KMS-11 (cell line): ENCODE measurements around the gene NFKBIL1.

ENCODE experiments used
- H2AFZ ChIP-seq: fragments of 200-600 bp; sonication (generic); 2 replicates; pipeline ENCODE4 v1.6.1; 2016; ENCODE audit warnings: antibody characterized with exemption, mixed run types, low read depth
- H3K27ac ChIP-seq: fragments of 200-600 bp; sonication (generic); 2 replicates; pipeline ENCODE4 v1.6.1; 2016; ENCODE audit warnings: mild to moderate bottlenecking, mixed run types
- H3K27me3 ChIP-seq: fragments of 200-600 bp; sonication (generic); 2 replicates; pipeline ENCODE4 v1.6.1; 2017; ENCODE audit warnings: mild to moderate bottlenecking, low read depth, mixed run types, moderate library complexity; ENCODE audit not compliant: insufficient read depth
- H3K36me3 ChIP-seq: fragments of 200-600 bp; sonication (generic); 2 replicates; pipeline ENCODE4 v1.6.1; 2017; ENCODE audit warnings: mild to moderate bottlenecking, mixed run types; ENCODE audit not compliant: insufficient read depth
- H3K4me1 ChIP-seq: fragments of 200-600 bp; sonication (generic); 2 replicates; pipeline ENCODE4 v1.6.1; 2016; ENCODE audit warnings: mild to moderate bottlenecking, low read depth, mixed run types; ENCODE audit not compliant: poor library complexity, severe bottlenecking
- H3K4me2 ChIP-seq: fragments of 200-600 bp; sonication (generic); 2 replicates; pipeline ENCODE4 v1.7.0; 2016; ENCODE audit warnings: mild to moderate bottlenecking, mixed run types
- H3K4me3 ChIP-seq: fragments of 200-600 bp; sonication (generic); IDR thresholded peaks from 2 replicates; pipeline ENCODE4 v1.6.1; 2017; ENCODE audit warnings: low read depth, low read length, mixed read lengths; ENCODE audit not compliant: insufficient read depth
- H3K79me2 ChIP-seq: fragments of 200-600 bp; sonication (generic); 2 replicates; pipeline ENCODE4 v1.6.1; 2016; ENCODE audit warnings: low read depth, mixed run types; ENCODE audit not compliant: insufficient read depth
- H3K9ac ChIP-seq: fragments of 200-600 bp; sonication (generic); 2 replicates; pipeline ENCODE4 v1.6.1; 2016; ENCODE audit warnings: mild to moderate bottlenecking, mixed run types
- H4K20me1 ChIP-seq: fragments of 200-600 bp; sonication (generic); 2 replicates; pipeline ENCODE4 v1.6.1; 2016; ENCODE audit warnings: mild to moderate bottlenecking, mixed run types; ENCODE audit not compliant: insufficient read depth
- TF ChIP-seq, protein P1 (sequence below): fragments of 200-600 bp; sonication (generic); conservative IDR thresholded peaks from 2 replicates; pipeline ENCODE4 v1.6.1; 2017; ENCODE audit warnings: low read depth, mild to moderate bottlenecking, antibody characterized with exemption, low read length, moderate library complexity, mixed read lengths

NFKBIL1 gene

DNA sequence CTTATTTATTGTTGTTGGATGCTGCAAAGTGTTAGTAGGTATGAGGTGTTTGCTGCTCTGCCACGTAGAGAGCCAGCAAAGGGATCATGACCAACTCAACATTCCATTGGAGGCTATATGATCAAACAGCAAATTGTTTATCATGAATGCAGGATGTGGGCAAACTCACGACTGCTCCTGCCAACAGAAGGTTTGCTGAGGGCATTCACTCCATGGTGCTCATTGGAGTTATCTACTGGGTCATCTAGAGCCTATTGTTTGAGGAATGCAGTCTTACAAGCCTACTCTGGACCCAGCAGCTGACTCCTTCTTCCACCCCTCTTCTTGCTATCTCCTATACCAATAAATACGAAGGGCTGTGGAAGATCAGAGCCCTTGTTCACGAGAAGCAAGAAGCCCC is 37.4 kb upstream of the NFKBIL1 start:
- Histone ChIP-seq H3K4me1 (no peaks in the 10 kb centered on the region), H2AFZ (no peak overlapping the region), H3K36me3 (no peaks in the 10 kb centered on the region), H3K27me3 (no peaks in the 10 kb centered on the region), H3K4me2 (no peak overlapping the region), H3K4me3 (no peak overlapping the region), H4K20me1 (no peaks in the 10 kb centered on the region), H3K27ac (no peak overlapping the region), H3K79me2 (peaks cover 7% of the 10 kb centered on the region; the same call in 1 of the 2 replicates), H3K9ac (no peak overlapping the region)
- TF ChIP-seq, protein P1, sequence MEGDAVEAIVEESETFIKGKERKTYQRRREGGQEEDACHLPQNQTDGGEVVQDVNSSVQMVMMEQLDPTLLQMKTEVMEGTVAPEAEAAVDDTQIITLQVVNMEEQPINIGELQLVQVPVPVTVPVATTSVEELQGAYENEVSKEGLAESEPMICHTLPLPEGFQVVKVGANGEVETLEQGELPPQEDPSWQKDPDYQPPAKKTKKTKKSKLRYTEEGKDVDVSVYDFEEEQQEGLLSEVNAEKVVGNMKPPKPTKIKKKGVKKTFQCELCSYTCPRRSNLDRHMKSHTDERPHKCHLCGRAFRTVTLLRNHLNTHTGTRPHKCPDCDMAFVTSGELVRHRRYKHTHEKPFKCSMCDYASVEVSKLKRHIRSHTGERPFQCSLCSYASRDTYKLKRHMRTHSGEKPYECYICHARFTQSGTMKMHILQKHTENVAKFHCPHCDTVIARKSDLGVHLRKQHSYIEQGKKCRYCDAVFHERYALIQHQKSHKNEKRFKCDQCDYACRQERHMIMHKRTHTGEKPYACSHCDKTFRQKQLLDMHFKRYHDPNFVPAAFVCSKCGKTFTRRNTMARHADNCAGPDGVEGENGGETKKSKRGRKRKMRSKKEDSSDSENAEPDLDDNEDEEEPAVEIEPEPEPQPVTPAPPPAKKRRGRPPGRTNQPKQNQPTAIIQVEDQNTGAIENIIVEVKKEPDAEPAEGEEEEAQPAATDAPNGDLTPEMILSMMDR, result no peak

DNA sequence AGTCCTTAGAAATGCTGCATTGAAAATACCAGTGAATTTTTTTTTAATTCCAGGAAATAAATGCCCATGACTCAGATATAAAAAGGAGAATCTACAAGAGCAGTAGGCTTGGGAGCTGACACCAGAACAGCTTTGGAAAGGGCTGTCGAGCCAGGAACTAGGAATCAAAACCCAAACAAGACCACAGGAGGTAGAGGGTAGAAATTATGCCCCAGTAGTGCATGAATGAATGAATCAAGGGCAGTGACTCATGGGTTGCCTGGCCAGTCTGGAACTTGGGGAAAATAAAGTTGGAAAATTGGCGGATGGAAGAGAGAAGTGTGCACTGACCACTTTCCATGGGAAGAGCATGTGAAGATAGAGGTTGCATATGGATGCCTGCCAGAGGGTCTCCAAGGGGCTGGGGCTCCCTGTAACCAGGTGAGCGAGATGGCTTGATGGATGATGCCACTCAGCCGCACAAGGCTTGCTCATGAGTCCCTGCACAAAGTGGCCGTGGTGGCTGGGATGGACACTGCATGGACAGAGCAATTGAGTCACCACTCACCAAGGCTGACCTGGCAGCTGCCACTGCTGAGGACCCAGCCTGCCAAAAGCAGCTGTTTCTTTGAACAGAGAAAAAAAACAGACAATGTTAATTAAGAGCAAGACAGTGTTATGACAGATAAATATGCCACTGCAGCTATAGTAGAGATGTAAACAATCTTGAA is 33.8 kb upstream of the NFKBIL1 start:
- Histone ChIP-seq H3K4me1 (no peaks in the 10 kb centered on the region), H3K4me3 (no peak overlapping the region), H3K27ac (no peak overlapping the region), H3K27me3 (peaks cover 4% of the 10 kb centered on the region; the same call in 1 of the 2 replicates), H3K9ac (no peak overlapping the region), H4K20me1 (no peaks in the 10 kb centered on the region), H2AFZ (no peak overlapping the region), H3K4me2 (no peak overlapping the region), H3K36me3 (no peaks in the 10 kb centered on the region), H3K79me2 (no peaks in the 10 kb centered on the region)
- TF ChIP-seq, protein P1, result no peak

DNA sequence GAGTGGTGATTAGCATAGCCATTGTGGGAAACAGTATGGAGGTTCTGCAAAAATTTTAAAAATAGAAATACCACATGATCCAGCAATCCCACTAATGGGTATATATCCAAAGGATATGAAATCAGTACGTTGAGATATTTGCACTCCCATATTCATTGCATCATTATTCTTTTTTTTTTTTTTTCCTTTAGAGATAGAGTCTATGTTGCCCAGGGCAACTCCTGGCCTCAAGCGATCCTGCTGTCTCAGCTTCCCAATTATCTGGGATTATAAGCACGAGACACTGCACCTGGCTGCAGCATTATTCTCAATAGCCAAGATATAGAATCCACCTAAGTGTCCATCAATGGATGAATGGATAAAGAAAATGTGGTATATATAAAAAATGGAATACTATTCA is 25.6 kb upstream of the NFKBIL1 start:
- H3K36me3 ChIP-seq, result no peaks in the 10 kb centered on the region
- no peak overlapping the region for H3K4me3 ChIP-seq
- no peak overlapping the region for H3K4me2 ChIP-seq
- peaks cover 4% of the 10 kb centered on the region; the same call in 1 of the 2 replicates for H3K27me3 ChIP-seq
- no peaks in the 10 kb centered on the region for H3K4me1 ChIP-seq
- H4K20me1 ChIP-seq, result no peaks in the 10 kb centered on the region
- no peak overlapping the region for H3K27ac ChIP-seq
- H3K79me2 ChIP-seq, result no peaks in the 10 kb centered on the region
- TF ChIP-seq, protein P1, result no peak
- H2AFZ ChIP-seq, result no peak overlapping the region
- H3K9ac ChIP-seq, result no peak overlapping the region

DNA sequence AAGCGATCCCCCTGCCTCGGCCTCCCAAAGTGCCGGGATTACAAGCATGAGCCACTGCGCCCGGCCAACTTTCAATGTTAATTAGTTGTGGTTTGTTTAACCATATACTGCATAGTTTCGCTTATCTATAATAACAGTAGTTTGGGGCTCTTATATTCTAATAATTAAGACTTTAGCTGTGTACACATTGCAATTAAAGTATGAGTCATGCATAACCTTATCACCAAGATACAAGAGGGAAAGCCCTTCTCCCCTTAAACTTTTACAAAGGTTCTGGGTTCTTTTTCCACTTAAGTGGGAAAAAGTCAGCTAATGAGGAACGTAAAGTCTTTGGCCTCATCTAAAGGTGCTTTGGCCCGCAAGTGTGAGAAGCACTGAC is 21.9 kb upstream of the NFKBIL1 start:
- H2AFZ ChIP-seq, result no peak overlapping the region
- no peak overlapping the region for H3K27ac ChIP-seq
- TF ChIP-seq, protein P1, result no peak

More for the DNA sequence above, 21.9 kb upstream of the NFKBIL1 start:
- no peak overlapping the region for H3K4me2 ChIP-seq
- no peak overlapping the region for H3K9ac ChIP-seq
- no peaks in the 10 kb centered on the region for H3K36me3 ChIP-seq
- H3K4me3 ChIP-seq, result no peak overlapping the region
- H3K4me1 ChIP-seq, result no peaks in the 10 kb centered on the region
- H3K79me2 ChIP-seq, result no peaks in the 10 kb centered on the region
- no peaks in the 10 kb centered on the region for H4K20me1 ChIP-seq
- H3K27me3 ChIP-seq, result no peaks in the 10 kb centered on the region
